HepG2 (cell line): ENCODE measurements around the gene XPR1.

Experiments used
- EP300 ChIP-seq, 3 experiments: sonication (generic) in 1 of 3; formaldehyde crosslinking in 1 of 3; IDR thresholded peaks; 2 replicates each; pipeline versions ENCODE4 v1.5.1 to v1.6.1; 2011 to 2020; ENCODE audit warnings: low read depth in 2 of 3, low read length in 2 of 3, borderline replicate concordance in 1 of 3, improper control_type of control experiment in 1 of 3, mild to moderate bottlenecking in 1 of 3, missing genetic modification reagents in 1 of 3, moderate library complexity in 1 of 3
- POLR2A ChIP-seq, 2 experiments: IDR thresholded peaks; 2 replicates each; pipeline ENCODE4 v1.6.1; 2011; ENCODE audit warnings: low read depth in 2 of 2, low read length in 2 of 2, mild to moderate bottlenecking in 1 of 2, moderate library complexity in 1 of 2; ENCODE audit not compliant: insufficient read depth in 1 of 2
- TF ChIP-seq, protein P1 (sequence below): sonication (generic); formaldehyde crosslinking; conservative IDR thresholded peaks from 2 replicates; pipeline ENCODE4 v1.4.0; 2020; ENCODE audit warnings: missing genetic modification reagents
- TF ChIP-seq, protein P2 (sequence below): sonication (generic); formaldehyde crosslinking; IDR thresholded peaks from 2 replicates; pipeline ENCODE4 v1.4.0; 2020; ENCODE audit warnings: mild to moderate bottlenecking, missing genetic modification reagents
- TF ChIP-seq, protein P3 (sequence below): sonication (generic); formaldehyde crosslinking; conservative IDR thresholded peaks from 2 replicates; pipeline ENCODE4 v1.4.0; 2020; ENCODE audit warnings: missing genetic modification reagents
- TF ChIP-seq, protein P4 (sequence below): sonication (generic); formaldehyde crosslinking; IDR thresholded peaks from 2 replicates; pipeline ENCODE4 v1.5.0; 2020; ENCODE audit warnings: mild to moderate bottlenecking, missing genetic modification reagents
- TF ChIP-seq, protein P5 (sequence below): sonication (generic); formaldehyde crosslinking; IDR thresholded peaks from 2 replicates; pipeline ENCODE4 v1.5.0; 2020; ENCODE audit warnings: mild to moderate bottlenecking, missing genetic modification reagents, moderate library complexity

DNA sequence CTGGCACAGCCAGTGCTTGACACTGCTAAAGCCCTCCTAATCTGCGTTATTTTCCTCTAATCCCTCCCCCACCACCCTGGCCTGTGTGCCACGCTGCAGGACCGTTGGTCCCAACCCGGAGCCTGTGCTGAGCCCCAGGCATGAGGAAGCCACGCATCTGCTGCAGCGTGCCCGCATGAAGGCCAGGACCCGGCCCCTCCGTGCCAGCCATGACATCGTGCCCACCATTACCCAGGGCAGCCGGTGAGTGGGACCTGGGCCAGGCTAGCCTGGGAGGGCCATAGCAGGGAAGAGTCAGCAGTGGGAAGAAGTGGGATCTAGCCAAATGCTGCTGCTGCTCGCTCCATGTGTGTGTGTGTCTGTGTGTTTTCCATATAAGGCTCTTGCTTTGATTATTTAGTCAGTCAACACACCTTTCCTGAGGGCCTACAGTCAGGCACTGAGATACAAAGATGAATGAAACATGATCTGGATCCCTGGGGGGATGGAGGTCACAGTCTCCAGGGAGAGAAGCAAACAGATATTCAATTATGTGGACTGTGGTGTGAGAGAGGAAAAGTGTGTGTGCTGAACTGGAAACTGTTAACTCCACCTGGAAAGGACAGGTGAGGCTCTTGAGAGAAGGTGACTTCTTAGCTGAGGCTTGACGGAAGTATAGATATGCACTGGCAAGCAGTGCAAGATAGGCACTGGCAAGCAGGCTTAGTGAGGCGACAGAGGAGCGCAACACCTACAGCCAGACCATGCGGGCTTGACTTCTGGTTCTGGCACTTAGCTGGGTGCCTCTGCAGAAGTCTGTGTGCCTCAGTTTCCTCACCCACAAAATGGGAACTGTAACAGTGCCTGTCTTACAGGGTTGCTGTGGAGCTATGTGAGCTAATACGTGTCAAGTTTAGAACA, 296.8 kb downstream of the XPR1 start:
- TF ChIP-seq, protein P1, sequence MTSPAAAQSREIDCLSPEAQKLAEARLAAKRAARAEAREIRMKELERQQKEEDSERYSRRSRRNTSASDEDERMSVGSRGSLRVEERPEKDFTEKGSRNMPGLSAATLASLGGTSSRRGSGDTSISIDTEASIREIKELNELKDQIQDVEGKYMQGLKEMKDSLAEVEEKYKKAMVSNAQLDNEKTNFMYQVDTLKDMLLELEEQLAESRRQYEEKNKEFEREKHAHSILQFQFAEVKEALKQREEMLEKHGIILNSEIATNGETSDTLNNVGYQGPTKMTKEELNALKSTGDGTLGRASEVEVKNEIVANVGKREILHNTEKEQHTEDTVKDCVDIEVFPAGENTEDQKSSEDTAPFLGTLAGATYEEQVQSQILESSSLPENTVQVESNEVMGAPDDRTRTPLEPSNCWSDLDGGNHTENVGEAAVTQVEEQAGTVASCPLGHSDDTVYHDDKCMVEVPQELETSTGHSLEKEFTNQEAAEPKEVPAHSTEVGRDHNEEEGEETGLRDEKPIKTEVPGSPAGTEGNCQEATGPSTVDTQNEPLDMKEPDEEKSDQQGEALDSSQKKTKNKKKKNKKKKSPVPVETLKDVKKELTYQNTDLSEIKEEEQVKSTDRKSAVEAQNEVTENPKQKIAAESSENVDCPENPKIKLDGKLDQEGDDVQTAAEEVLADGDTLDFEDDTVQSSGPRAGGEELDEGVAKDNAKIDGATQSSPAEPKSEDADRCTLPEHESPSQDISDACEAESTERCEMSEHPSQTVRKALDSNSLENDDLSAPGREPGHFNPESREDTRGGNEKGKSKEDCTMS: no peak
- TF ChIP-seq, protein P2, sequence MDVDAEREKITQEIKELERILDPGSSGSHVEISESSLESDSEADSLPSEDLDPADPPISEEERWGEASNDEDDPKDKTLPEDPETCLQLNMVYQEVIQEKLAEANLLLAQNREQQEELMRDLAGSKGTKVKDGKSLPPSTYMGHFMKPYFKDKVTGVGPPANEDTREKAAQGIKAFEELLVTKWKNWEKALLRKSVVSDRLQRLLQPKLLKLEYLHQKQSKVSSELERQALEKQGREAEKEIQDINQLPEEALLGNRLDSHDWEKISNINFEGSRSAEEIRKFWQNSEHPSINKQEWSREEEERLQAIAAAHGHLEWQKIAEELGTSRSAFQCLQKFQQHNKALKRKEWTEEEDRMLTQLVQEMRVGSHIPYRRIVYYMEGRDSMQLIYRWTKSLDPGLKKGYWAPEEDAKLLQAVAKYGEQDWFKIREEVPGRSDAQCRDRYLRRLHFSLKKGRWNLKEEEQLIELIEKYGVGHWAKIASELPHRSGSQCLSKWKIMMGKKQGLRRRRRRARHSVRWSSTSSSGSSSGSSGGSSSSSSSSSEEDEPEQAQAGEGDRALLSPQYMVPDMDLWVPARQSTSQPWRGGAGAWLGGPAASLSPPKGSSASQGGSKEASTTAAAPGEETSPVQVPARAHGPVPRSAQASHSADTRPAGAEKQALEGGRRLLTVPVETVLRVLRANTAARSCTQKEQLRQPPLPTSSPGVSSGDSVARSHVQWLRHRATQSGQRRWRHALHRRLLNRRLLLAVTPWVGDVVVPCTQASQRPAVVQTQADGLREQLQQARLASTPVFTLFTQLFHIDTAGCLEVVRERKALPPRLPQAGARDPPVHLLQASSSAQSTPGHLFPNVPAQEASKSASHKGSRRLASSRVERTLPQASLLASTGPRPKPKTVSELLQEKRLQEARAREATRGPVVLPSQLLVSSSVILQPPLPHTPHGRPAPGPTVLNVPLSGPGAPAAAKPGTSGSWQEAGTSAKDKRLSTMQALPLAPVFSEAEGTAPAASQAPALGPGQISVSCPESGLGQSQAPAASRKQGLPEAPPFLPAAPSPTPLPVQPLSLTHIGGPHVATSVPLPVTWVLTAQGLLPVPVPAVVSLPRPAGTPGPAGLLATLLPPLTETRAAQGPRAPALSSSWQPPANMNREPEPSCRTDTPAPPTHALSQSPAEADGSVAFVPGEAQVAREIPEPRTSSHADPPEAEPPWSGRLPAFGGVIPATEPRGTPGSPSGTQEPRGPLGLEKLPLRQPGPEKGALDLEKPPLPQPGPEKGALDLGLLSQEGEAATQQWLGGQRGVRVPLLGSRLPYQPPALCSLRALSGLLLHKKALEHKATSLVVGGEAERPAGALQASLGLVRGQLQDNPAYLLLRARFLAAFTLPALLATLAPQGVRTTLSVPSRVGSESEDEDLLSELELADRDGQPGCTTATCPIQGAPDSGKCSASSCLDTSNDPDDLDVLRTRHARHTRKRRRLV: no peak
- TF ChIP-seq, protein P3, sequence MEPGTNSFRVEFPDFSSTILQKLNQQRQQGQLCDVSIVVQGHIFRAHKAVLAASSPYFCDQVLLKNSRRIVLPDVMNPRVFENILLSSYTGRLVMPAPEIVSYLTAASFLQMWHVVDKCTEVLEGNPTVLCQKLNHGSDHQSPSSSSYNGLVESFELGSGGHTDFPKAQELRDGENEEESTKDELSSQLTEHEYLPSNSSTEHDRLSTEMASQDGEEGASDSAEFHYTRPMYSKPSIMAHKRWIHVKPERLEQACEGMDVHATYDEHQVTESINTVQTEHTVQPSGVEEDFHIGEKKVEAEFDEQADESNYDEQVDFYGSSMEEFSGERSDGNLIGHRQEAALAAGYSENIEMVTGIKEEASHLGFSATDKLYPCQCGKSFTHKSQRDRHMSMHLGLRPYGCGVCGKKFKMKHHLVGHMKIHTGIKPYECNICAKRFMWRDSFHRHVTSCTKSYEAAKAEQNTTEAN (CRISPR knock-in tag): no peak
- TF ChIP-seq POLR2A (IDR thresholded peaks at IDR 0.05; ENCODE audit: insufficient read depth in 1 of 2, low read depth in 2 of 2, low read length in 2 of 2) (no peak), EP300 (IDR thresholded peaks at IDR 0.05; ENCODE audit: low read depth in 2 of 2, low read length in 2 of 2) (no peak), EP300 (CRISPR knock-in tag; IDR thresholded peaks at IDR 0.05; ENCODE audit: borderline replicate concordance) (no peak)
- TF ChIP-seq, protein P4, sequence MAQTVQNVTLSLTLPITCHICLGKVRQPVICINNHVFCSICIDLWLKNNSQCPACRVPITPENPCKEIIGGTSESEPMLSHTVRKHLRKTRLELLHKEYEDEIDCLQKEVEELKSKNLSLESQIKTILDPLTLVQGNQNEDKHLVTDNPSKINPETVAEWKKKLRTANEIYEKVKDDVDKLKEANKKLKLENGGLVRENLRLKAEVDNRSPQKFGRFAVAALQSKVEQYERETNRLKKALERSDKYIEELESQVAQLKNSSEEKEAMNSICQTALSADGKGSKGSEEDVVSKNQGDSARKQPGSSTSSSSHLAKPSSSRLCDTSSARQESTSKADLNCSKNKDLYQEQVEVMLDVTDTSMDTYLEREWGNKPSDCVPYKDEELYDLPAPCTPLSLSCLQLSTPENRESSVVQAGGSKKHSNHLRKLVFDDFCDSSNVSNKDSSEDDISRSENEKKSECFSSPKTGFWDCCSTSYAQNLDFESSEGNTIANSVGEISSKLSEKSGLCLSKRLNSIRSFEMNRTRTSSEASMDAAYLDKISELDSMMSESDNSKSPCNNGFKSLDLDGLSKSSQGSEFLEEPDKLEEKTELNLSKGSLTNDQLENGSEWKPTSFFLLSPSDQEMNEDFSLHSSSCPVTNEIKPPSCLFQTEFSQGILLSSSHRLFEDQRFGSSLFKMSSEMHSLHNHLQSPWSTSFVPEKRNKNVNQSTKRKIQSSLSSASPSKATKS: no peak
- TF ChIP-seq, protein P5, sequence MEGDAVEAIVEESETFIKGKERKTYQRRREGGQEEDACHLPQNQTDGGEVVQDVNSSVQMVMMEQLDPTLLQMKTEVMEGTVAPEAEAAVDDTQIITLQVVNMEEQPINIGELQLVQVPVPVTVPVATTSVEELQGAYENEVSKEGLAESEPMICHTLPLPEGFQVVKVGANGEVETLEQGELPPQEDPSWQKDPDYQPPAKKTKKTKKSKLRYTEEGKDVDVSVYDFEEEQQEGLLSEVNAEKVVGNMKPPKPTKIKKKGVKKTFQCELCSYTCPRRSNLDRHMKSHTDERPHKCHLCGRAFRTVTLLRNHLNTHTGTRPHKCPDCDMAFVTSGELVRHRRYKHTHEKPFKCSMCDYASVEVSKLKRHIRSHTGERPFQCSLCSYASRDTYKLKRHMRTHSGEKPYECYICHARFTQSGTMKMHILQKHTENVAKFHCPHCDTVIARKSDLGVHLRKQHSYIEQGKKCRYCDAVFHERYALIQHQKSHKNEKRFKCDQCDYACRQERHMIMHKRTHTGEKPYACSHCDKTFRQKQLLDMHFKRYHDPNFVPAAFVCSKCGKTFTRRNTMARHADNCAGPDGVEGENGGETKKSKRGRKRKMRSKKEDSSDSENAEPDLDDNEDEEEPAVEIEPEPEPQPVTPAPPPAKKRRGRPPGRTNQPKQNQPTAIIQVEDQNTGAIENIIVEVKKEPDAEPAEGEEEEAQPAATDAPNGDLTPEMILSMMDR (CRISPR knock-in tag): no peak
